Measurements from ENCODE around the gene WSB1.

DNA sequence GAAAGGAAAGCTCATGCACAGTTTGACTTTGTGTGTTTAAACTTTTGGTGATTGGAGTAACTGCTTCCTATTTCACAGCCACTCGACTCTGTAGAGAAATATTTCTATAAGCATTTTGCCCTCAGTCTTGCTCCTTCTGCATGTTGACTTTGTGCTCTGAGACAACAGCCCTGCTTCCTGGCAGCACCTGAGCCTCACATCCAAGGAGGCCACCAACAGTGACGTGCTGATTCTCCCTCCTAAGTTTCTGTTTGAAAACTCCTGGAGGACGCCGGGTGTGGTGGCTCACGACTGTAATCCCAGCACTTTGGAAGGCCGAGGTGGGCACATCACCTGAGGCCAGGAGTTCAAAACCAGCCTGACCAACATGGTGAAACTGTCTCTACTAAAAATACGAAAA lies 23.9 kb upstream of the WSB1 start:
- TF ChIP-seq EZH2 (IDR thresholded peaks at IDR 0.05; ENCODE audit: low read depth, low read length, severe bottlenecking), result no peak
- no peak for TF ChIP-seq RBBP5 (IDR thresholded peaks at IDR 0.05; ENCODE audit: borderline replicate concordance, low read depth, low read length)
- TF ChIP-seq, protein P1, sequence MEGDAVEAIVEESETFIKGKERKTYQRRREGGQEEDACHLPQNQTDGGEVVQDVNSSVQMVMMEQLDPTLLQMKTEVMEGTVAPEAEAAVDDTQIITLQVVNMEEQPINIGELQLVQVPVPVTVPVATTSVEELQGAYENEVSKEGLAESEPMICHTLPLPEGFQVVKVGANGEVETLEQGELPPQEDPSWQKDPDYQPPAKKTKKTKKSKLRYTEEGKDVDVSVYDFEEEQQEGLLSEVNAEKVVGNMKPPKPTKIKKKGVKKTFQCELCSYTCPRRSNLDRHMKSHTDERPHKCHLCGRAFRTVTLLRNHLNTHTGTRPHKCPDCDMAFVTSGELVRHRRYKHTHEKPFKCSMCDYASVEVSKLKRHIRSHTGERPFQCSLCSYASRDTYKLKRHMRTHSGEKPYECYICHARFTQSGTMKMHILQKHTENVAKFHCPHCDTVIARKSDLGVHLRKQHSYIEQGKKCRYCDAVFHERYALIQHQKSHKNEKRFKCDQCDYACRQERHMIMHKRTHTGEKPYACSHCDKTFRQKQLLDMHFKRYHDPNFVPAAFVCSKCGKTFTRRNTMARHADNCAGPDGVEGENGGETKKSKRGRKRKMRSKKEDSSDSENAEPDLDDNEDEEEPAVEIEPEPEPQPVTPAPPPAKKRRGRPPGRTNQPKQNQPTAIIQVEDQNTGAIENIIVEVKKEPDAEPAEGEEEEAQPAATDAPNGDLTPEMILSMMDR (IDR thresholded peaks at IDR 0.05; ENCODE audit: control extremely low read depth in 1 of 3, insufficient read depth in 1 of 3, low read depth in 1 of 3, low read length in 3 of 3), result no peak
- no peak for TF ChIP-seq EP300 (IDR thresholded peaks at IDR 0.05; ENCODE audit: borderline replicate concordance in 1 of 2, low read depth in 2 of 2, low read length in 2 of 2)
- no peak for TF ChIP-seq SRF (IDR thresholded peaks at IDR 0.05; ENCODE audit: low read depth, low read length)
- TF ChIP-seq SIRT6 (IDR thresholded peaks at IDR 0.05; ENCODE audit: low read length), result no peak

All from H1 (cell line).